ENCODE results near the gene RBMXL3. TPM values are rescaled to one million over a fixed set of nuclear protein-coding genes. Genes with fewer than 3 reads are reported as not detected.

The RBMXL3 gene
- total RNA-seq (2022; extraction: Qiagen RNA extraction) = not detected in 5 replicates

GRCh38 chrX:115189110-115189509, at the start of gene RBMXL3:
TSS of gene RBMXL3 (plus strand) at chrX:115189410. CDS start at chrX:115189442, 32 bp downstream.

GRCh38 chrX:115233497-115234455, 44.6 kb downstream of the RBMXL3 start, which contains the start of gene LRCH2:
TSS of gene LRCH2 (minus strand) at chrX:115234096. CDS start at chrX:115234041, 55 bp downstream.

Other genes starting within 250 kb of the RBMXL3 start
- 0.07 to 0.60 TPM in 2 of 5 replicates, not detected in the others for gene IL13RA2, start 171.8 kb upstream of the RBMXL3 start, total RNA-seq (2022; extraction: Qiagen RNA extraction)
- 0.02 to 0.05 TPM (median 0.02 TPM) in 4 of 5 replicates, not detected in the other for gene LRCH2, start 44.7 kb downstream of the RBMXL3 start, total RNA-seq (2022; extraction: Qiagen RNA extraction)
- gene LUZP4, start 100.3 kb downstream of the RBMXL3 start, total RNA-seq (2022; extraction: Qiagen RNA extraction) = not detected in 5 replicates

All from A549 treated with dexamethasone at 1 μM for 4 hours (cell line).